Endothelial cell of umbilical vein (primary cell): ENCODE data around the gene SIAE. TPM values are rescaled to one million over a fixed set of nuclear protein-coding genes. Genes with fewer than 3 reads are reported as not detected.

Experiments
- BruUV-seq: library from RNA; stranded (reverse); fragments of 400-500 nt; replicated peaks from 2 replicates; lab custom pipeline; 2021; lab: Mats Ljungman, UMichigan
- CTCF ChIA-PET: fragments of 300-600, 350-600 bp; sonication (Branson Sonifier 250); formaldehyde crosslinking; loops from one replicate; lab custom pipeline; 2021; ENCODE audit warnings: antibody characterized with exemption, inconsistent platforms; lab: Charles Lee
- POLR2A ChIA-PET: fragments of 300-600, 350-600 bp; sonication (Branson Sonifier 250); formaldehyde crosslinking; loops from one replicate; lab custom pipeline; 2021; ENCODE audit warnings: antibody characterized with exemption, inconsistent platforms; lab: Charles Lee
- DNase-seq: peaks from one replicate; pipeline ENCODE4 v3.0.0-alpha.2; 2011; ENCODE audit warnings: low read depth, low spot score
- FAIRE-seq: peaks from 2 replicates; lab custom pipeline; 2011; peaks lifted over from hg19 to GRCh38; lab: Jason Lieb, UNC
- H2AFZ ChIP-seq: 2 replicates; pipeline ENCODE4 v1.6.0; 2012; ENCODE audit warnings: low read depth, low read length, control low read depth, inconsistent platforms
- H3K27ac ChIP-seq: 2 replicates; pipeline ENCODE4 v1.5.1; 2011; ENCODE audit warnings: low read depth, mild to moderate bottlenecking, control low read depth, low read length, moderate library complexity; ENCODE audit not compliant: insufficient read depth
- H3K27me3 ChIP-seq, 2 experiments: 2 replicates each; pipeline versions ENCODE4 v1.6.0 to v1.6.1; 2011; ENCODE audit warnings: low read length in 2 of 2, mixed read lengths in 1 of 2; ENCODE audit not compliant: control insufficient read depth in 2 of 2, insufficient read depth in 2 of 2
- H3K36me3 ChIP-seq, 2 experiments: 2 replicates in 1 of 2; 3 replicates in 1 of 2; pipeline ENCODE4 v1.5.1; 2011; ENCODE audit warnings: low read length in 2 of 2, mild to moderate bottlenecking in 1 of 2, moderate library complexity in 1 of 2; ENCODE audit not compliant: control insufficient read depth in 2 of 2, insufficient read depth in 2 of 2; ENCODE audit errors: extremely low read depth in 1 of 2
- H3K4me1 ChIP-seq: 3 replicates; pipeline ENCODE4 v1.5.1; 2011; ENCODE audit warnings: mild to moderate bottlenecking, low read length; ENCODE audit not compliant: control insufficient read depth, insufficient read depth; ENCODE audit errors: extremely low read depth
- H3K4me2 ChIP-seq: 2 replicates; pipeline ENCODE4 v1.6.1; 2011; ENCODE audit warnings: low read length, control low read depth, mixed read lengths; ENCODE audit not compliant: insufficient read depth
- H3K4me3 ChIP-seq, 3 experiments: fragments of 200-600 bp in 1 of 3; sonication (generic), shearing (Covaris generic) in 1 of 3; replicated peaks in 1 of 3; 2 replicates each; pipeline ENCODE4 v1.5.1; 2011 to 2016; ENCODE audit warnings: control low read depth in 3 of 3, low read length in 3 of 3, mild to moderate bottlenecking in 2 of 3, inconsistent platforms in 1 of 3, low read depth in 1 of 3, moderate library complexity in 1 of 3; ENCODE audit not compliant: insufficient read depth in 1 of 3
- H3K79me2 ChIP-seq: 2 replicates; pipeline ENCODE4 v1.6.0; 2012; ENCODE audit warnings: low read length, inconsistent platforms; ENCODE audit not compliant: control insufficient read depth, insufficient read depth
- H3K9ac ChIP-seq: replicated peaks from 2 replicates; pipeline ENCODE3; 2011; ENCODE audit warnings: low read length, control low read depth; ENCODE audit not compliant: insufficient read depth; ENCODE audit errors: extremely low read depth
- H3K9me1 ChIP-seq: replicated peaks from 3 replicates; pipeline ENCODE4 v1.6.0; 2011; ENCODE audit warnings: mild to moderate bottlenecking, low read length; ENCODE audit not compliant: control insufficient read depth, insufficient read depth; ENCODE audit errors: extremely low read depth
- H3K9me3 ChIP-seq: replicated peaks from 2 replicates; pipeline ENCODE4 v1.5.1; 2012; ENCODE audit warnings: low read length, inconsistent platforms; ENCODE audit not compliant: control insufficient read depth, insufficient read depth
- H4K20me1 ChIP-seq: replicated peaks from 2 replicates; pipeline ENCODE3; 2011; ENCODE audit warnings: mild to moderate bottlenecking, low read length; ENCODE audit not compliant: control insufficient read depth, insufficient read depth; ENCODE audit errors: extremely low read depth
- EZH2 ChIP-seq: IDR thresholded peaks from 2 replicates; pipeline ENCODE4 v1.6.1; 2012; ENCODE audit warnings: borderline replicate concordance, low read depth, mild to moderate bottlenecking, moderate library complexity, low read length, inconsistent platforms; ENCODE audit not compliant: severe bottlenecking
- FOS ChIP-seq: IDR thresholded peaks from 2 replicates; pipeline ENCODE4 v1.6.1; 2011; ENCODE audit warnings: mild to moderate bottlenecking, low read length, moderate library complexity, borderline replicate concordance; ENCODE audit not compliant: insufficient read depth
- GATA2 ChIP-seq: IDR thresholded peaks from 2 replicates; pipeline ENCODE4 v1.7.0; 2011; ENCODE audit warnings: low read depth, mild to moderate bottlenecking, moderate library complexity, mixed read lengths, low read length; ENCODE audit not compliant: insufficient read length, insufficient read depth
- JUN ChIP-seq: IDR thresholded peaks from 2 replicates; pipeline ENCODE4 v1.6.1; 2011; ENCODE audit warnings: borderline replicate concordance, low read depth; ENCODE audit not compliant: insufficient read length, insufficient read depth
- MYC ChIP-seq: IDR thresholded peaks from one replicate; pipeline ENCODE4 v1.6.1; 2011; ENCODE audit warnings: mild to moderate bottlenecking, low read depth, low read length
- POLR2A ChIP-seq: IDR thresholded peaks from 2 replicates; pipeline ENCODE4 v1.6.1; 2012; ENCODE audit warnings: low read depth, mild to moderate bottlenecking, control low read depth, low read length
- POLR2AphosphoS5 ChIP-seq: IDR thresholded peaks from 2 replicates; pipeline ENCODE4 v1.6.1; 2012; ENCODE audit warnings: low read depth, mild to moderate bottlenecking, control low read depth, low read length, moderate library complexity; ENCODE audit not compliant: insufficient read depth
- dilution Hi-C: fragments of 300-500 bp; cut with MboI; formaldehyde crosslinking; loops from one replicate; pipeline ENCODE4 v1.15.0; 2019; ENCODE audit warnings: low sequenced_read_pairs; ENCODE audit not compliant: extremely low pct_ligation_motif_present
- intact Hi-C: fragments of 100-400 bp; cut with micrococcal nuclease; formaldehyde crosslinking; loops from one replicate; pipeline ENCODE4 v1.10.0; 2022
- polyA plus RNA-seq, 4 experiments: library from polyadenylated mRNA; depleted of rRNA in 3 of 4; stranded (reverse) in 3 of 4; unstranded in 1 of 4; fragments of >200 nt; gene quantifications; 2 replicates each; pipeline versions ENCODE4 v1.2.1 to v1.2.3, GENCODE V29; 2011 to 2012; ENCODE audit warnings: missing spikeins in 1 of 4
- total RNA-seq: library from RNA; stranded (reverse); gene quantifications from 2 replicates; pipeline ENCODE4 v1.2.3, GENCODE V29; 2021
- TF ChIP-seq, protein P1 (sequence below): IDR thresholded peaks from 2 replicates; pipeline ENCODE4 v1.6.1; 2011; ENCODE audit not compliant: insufficient read depth, insufficient read length
- TF ChIP-seq, protein P2 (sequence below), 2 donors: IDR thresholded peaks; 1 replicate in 1 of 2; 2 replicates in 1 of 2; pipeline ENCODE4 v1.5.1; 2011; ENCODE audit warnings: low read length in 2 of 2, mild to moderate bottlenecking in 2 of 2, moderate library complexity in 2 of 2, control low read depth in 1 of 2, inconsistent platforms in 1 of 2, low read depth in 1 of 2; ENCODE audit not compliant: insufficient read depth in 1 of 2; ENCODE audit errors: extremely low read depth in 1 of 2

SIAE gene
- total and polyA plus RNA-seq, 2 donors (not counting 3 experiments of a cell fraction or from before 2014, with no cell fraction given), result 16.9 to 23.9 TPM

DNA sequence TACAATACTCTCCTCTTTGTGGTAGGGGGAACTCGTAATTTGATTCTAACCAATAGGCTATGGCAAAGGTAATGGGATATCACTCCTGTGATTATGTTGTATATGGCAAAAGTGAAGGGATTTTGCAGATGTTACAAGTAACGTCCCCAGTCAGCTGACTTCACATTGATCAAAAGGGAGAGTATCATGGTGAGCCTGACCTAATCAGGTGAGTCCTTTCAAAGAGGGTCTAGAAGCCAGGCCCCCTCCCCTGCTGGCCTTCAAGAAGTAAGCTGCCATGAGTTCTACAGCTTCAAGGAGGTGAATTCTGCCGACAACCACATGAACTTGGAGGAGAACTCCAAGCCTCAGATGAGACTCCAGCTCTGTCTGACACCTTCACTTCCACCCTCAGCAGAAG, 30.9 kb downstream of the SIAE start:
- Histone ChIP-seq H3K79me2 (no peaks in the 10 kb centered on the region), H3K9me3 (no peaks in the 10 kb centered on the region), H3K9me1 (no peaks in the 10 kb centered on the region), H3K4me3 (no peak overlapping the region), H4K20me1 (no peaks in the 10 kb centered on the region), H3K4me1 (peaks cover 18% of the 10 kb centered on the region), H3K27me3 (no peaks in the 10 kb centered on the region), H3K9ac (no peak overlapping the region), H3K4me2 (no peak overlapping the region), H3K27ac (no peak overlapping the region), H2AFZ (no peak overlapping the region), H3K36me3 (peaks cover 0 to under 1% of the 10 kb centered on the region in 2 experiments)
- ChIA-PET CTCF (interaction anchor here (1.0 to 6.5 kb wide), 11 partner anchors 10 to 241 kb away, joined by 3 to 86 read pairs (median 12); partner anchors contain the start of genes NRGN and ROBO3), POLR2A (interaction anchor here (1.1 kb wide), 1 partner anchor 703 kb away, joined by 4 read pairs; no protein-coding TSS in a partner anchor)
- dilution Hi-C loops, result no loop called here
- no TSS peak for BruUV-seq
- intact Hi-C loops, result no loop called here
- DNase-seq, result no peak
- no peak for FAIRE-seq
- TF ChIP-seq GATA2 (no peak), POLR2A (no peak), POLR2AphosphoS5 (no peak), JUN (no peak), FOS (no peak), EZH2 (no peak), MYC (no peak)
- TF ChIP-seq, protein P1, sequence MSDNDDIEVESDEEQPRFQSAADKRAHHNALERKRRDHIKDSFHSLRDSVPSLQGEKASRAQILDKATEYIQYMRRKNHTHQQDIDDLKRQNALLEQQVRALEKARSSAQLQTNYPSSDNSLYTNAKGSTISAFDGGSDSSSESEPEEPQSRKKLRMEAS, result no peak
- TF ChIP-seq, protein P2, sequence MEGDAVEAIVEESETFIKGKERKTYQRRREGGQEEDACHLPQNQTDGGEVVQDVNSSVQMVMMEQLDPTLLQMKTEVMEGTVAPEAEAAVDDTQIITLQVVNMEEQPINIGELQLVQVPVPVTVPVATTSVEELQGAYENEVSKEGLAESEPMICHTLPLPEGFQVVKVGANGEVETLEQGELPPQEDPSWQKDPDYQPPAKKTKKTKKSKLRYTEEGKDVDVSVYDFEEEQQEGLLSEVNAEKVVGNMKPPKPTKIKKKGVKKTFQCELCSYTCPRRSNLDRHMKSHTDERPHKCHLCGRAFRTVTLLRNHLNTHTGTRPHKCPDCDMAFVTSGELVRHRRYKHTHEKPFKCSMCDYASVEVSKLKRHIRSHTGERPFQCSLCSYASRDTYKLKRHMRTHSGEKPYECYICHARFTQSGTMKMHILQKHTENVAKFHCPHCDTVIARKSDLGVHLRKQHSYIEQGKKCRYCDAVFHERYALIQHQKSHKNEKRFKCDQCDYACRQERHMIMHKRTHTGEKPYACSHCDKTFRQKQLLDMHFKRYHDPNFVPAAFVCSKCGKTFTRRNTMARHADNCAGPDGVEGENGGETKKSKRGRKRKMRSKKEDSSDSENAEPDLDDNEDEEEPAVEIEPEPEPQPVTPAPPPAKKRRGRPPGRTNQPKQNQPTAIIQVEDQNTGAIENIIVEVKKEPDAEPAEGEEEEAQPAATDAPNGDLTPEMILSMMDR (IDR thresholded peaks at IDR 0.05; ENCODE audit: extremely low read depth in 1 of 2, insufficient read depth in 1 of 2, low read depth in 1 of 2, low read length in 2 of 2), result no peak
